Gastrocnemius medialis (tissue), 4 donors: ENCODE results near the gene ATP2A2. TPM values are rescaled to one million over a fixed set of nuclear protein-coding genes. Genes with fewer than 3 reads are reported as not detected.

ENCODE experiments used
- ATAC-seq, 2 donors: fragments of 150-250 bp; one replicate each; pipeline ENCODE4 v1.9.1; 2016
- DNase-seq, 2 donors: peaks; one replicate each; pipeline ENCODE4 v3.0.0-alpha.2; 2019
- H3K27ac ChIP-seq, 4 donors: fragments of 200-600 bp; sonication (generic); 1 replicate in 1 of 4; 2 replicates in 3 of 4; pipeline ENCODE4 v1.5.1; 2016 to 2018; ENCODE audit warnings: mild to moderate bottlenecking in 2 of 4, moderate library complexity in 1 of 4
- H3K27me3 ChIP-seq, 3 donors: fragments of 200-600 bp; sonication (generic) in 2 of 3; 1 replicate in 1 of 3; 2 replicates in 2 of 3; pipeline versions ENCODE4 v1.5.1 to v1.6.0; 2016 to 2019; ENCODE audit warnings: mild to moderate bottlenecking in 1 of 3, moderate library complexity in 1 of 3
- H3K36me3 ChIP-seq, 2 donors: fragments of 200-600 bp; sonication (generic) in 1 of 2; one replicate each; pipeline ENCODE4 v1.5.1; 2017 to 2018
- H3K4me1 ChIP-seq, 2 donors: fragments of 200-600 bp; sonication (generic) in 1 of 2; one replicate each; pipeline ENCODE4 v1.5.1; 2016 to 2017; ENCODE audit warnings: mild to moderate bottlenecking in 2 of 2
- H3K4me3 ChIP-seq, 4 donors: fragments of 200-600 bp; sonication (generic) in 3 of 4; 1 replicate in 1 of 4; 2 replicates in 3 of 4; pipeline ENCODE4 v1.5.1; 2016 to 2019; ENCODE audit warnings: mild to moderate bottlenecking in 2 of 4
- H3K9me3 ChIP-seq, 3 donors: fragments of 200-600 bp; sonication (generic) in 2 of 3; 1 replicate in 1 of 3; 2 replicates in 2 of 3; pipeline ENCODE4 v1.5.1; 2016 to 2019
- CTCF ChIP-seq, 5 experiments: fragments of 450-650 bp in 3 of 5; fragments of 200-600 bp in 2 of 5; sonication (generic) in 2 of 5; IDR thresholded peaks in 4 of 5; conservative IDR thresholded peaks in 1 of 5; 1 replicate in 4 of 5; 2 replicates in 1 of 5; pipeline ENCODE4 v1.5.1; 2016 to 2019; ENCODE audit warnings: antibody characterized with exemption in 5 of 5, mild to moderate bottlenecking in 3 of 5, moderate library complexity in 3 of 5
- POLR2A ChIP-seq, 2 donors: fragments of 450-650 bp; IDR thresholded peaks; one replicate each; pipeline ENCODE4 v1.6.1; 2017; ENCODE audit warnings: antibody characterized with exemption in 2 of 2, mild to moderate bottlenecking in 2 of 2, moderate library complexity in 2 of 2
- in situ Hi-C, 4 donors: fragments of 200-750 bp; cut with MboI; loops; one replicate each; pipeline versions ENCODE4 v1.15.0 to v1.8.0; 2017; ENCODE audit warnings: low sequenced_read_pairs in 4 of 4
- intact Hi-C: fragments of 100-400 bp; cut with DNase I; formaldehyde crosslinking; loops from one replicate; pipeline ENCODE4 v1.15.1; 2023; ENCODE audit warnings: low total_unique reads
- total RNA-seq, 4 donors: library from RNA; depleted of rRNA; stranded (reverse); fragments of >200 nt; gene quantifications; one replicate each; pipeline versions ENCODE4 v1.1.0 to v1.2.3, GENCODE V29; 2016

Gene ATP2A2
- total RNA-seq, 4 donors from 2014 or later = 788 to 1,983 (median 1,302) TPM

- Histone ChIP-seq H3K27ac (peak overlapping the region; percentile 82 to 91 (median 88)), H3K4me3 (peak overlapping the region in 1 of 4 donors; percentile 18), H3K36me3 (no peaks in the 10 kb centered on the region), H3K9me3 (no peaks in the 10 kb centered on the region), H3K4me1 (peaks cover 45 to 58% of the 10 kb centered on the region in 2 donors), H3K27me3 (no peaks in the 10 kb centered on the region)
- in situ Hi-C loops = no loop called here
- peak; percentile 51 to 52 for TF ChIP-seq POLR2A (IDR thresholded peaks at IDR 0.05)
- TF ChIP-seq CTCF (IDR thresholded peaks at IDR 0.05 in 4 of 5, conservative IDR thresholded peaks at IDR 0.05 in 1 of 5) = no peak
- peak; percentile 79 to 86 for ATAC-seq
- intact Hi-C loops = loop anchor here (1.0 kb wide), 3 partner anchors 17 to 161 kb away; no protein-coding TSS in a partner anchor
- DNase-seq = peak; percentile 87 to 94
Observed at GRCh38 chr12:110270125-110270962, 10.7 kb upstream of the ATP2A2 start.

- Histone ChIP-seq H3K27ac (peak overlapping the region; percentile 82 to 91 (median 88)), H3K9me3 (no peaks in the 10 kb centered on the region), H3K4me3 (no peak overlapping the region), H3K4me1 (peaks cover 45 to 58% of the 10 kb centered on the region in 2 donors), H3K36me3 (no peaks in the 10 kb centered on the region), H3K27me3 (no peaks in the 10 kb centered on the region)
- in situ Hi-C loops = no loop called here
- TF ChIP-seq POLR2A (IDR thresholded peaks at IDR 0.05) = no peak
- no peak for TF ChIP-seq CTCF (IDR thresholded peaks at IDR 0.05 in 4 of 5, conservative IDR thresholded peaks at IDR 0.05 in 1 of 5)
- intact Hi-C loops = no loop called here
- peak in 1 of 2 donors; percentile 3 for DNase-seq
- no peak for ATAC-seq
Observed at GRCh38 chr12:110271015-110271414, 10.0 kb upstream of the ATP2A2 start.

- H3K27ac ChIP-seq = peak overlapping the region; percentile 93 to 97 (median 96)
- H3K27me3 ChIP-seq = no peaks in the 10 kb centered on the region
- DNase-seq (no peak), ATAC-seq (no peak)
- H3K4me3 ChIP-seq = no peak overlapping the region
- in situ Hi-C loops = no loop called here
- peaks cover 10 to 12% of the 10 kb centered on the region in 2 donors for H3K4me1 ChIP-seq
- H3K9me3 ChIP-seq = no peaks in the 10 kb centered on the region
- TF ChIP-seq POLR2A (IDR thresholded peaks at IDR 0.05) = no peak
- TF ChIP-seq CTCF (IDR thresholded peaks at IDR 0.05 in 4 of 5, conservative IDR thresholded peaks at IDR 0.05 in 1 of 5) = no peak
- intact Hi-C loops = loop anchor here (2.0 kb wide), 1 partner anchor 177 kb away; no protein-coding TSS in a partner anchor
- no peaks in the 10 kb centered on the region for H3K36me3 ChIP-seq
Observed at GRCh38 chr12:110277530-110278254, 3.4 kb upstream of the ATP2A2 start.

GRCh38 chr12:110278255-110278536 lies 2.9 kb upstream of the ATP2A2 start:
- H3K27ac ChIP-seq = peak overlapping the region; percentile 93 to 97 (median 96)
- TF ChIP-seq POLR2A (IDR thresholded peaks at IDR 0.05) = no peak
- TF ChIP-seq CTCF (IDR thresholded peaks at IDR 0.05 in 4 of 5, conservative IDR thresholded peaks at IDR 0.05 in 1 of 5) = no peak
- H3K4me1 ChIP-seq = peaks cover 9 to 10% of the 10 kb centered on the region in 2 donors
- ATAC-seq (no peak), DNase-seq (no peak)
- H3K4me3 ChIP-seq = no peak overlapping the region
- no peaks in the 10 kb centered on the region for H3K27me3 ChIP-seq
- no peaks in the 10 kb centered on the region for H3K36me3 ChIP-seq
- in situ Hi-C loops (no loop called here), intact Hi-C loops (loop anchor here (2.0 kb wide), 1 partner anchor 177 kb away; no protein-coding TSS in a partner anchor)
- H3K9me3 ChIP-seq = no peaks in the 10 kb centered on the region
